HepG2 (cell line): Measurements from ENCODE around the gene MLST8. TPM values are rescaled to one million over a fixed set of nuclear protein-coding genes. Genes with fewer than 3 reads are reported as not detected.

Source experiments
- ATAC-seq: fragments of 200-7000 bp; cut with Tn5 transposase; 3 replicates; pipeline ENCODE4 v1.9.1; 2020; ENCODE audit warnings: mild to moderate bottlenecking, moderate library complexity
- BruUV-seq: library from RNA; stranded (reverse); fragments of 400-500 nt; replicated peaks from 2 replicates; lab custom pipeline; 2021; lab: Mats Ljungman, UMichigan
- CTCF ChIA-PET: fragments of 300-600 bp; formaldehyde crosslinking; extraction: SDS; loops from one replicate; lab custom pipeline; 2021; ENCODE audit warnings: low total read pairs, inconsistent platforms, low intra/inter-chr PET ratio; lab: Yijun Ruan, JAX
- POLR2A ChIA-PET: fragments of 350-600 bp; sonication (Branson Sonifier 250); formaldehyde crosslinking; loops from one replicate; lab custom pipeline; 2020; ENCODE audit warnings: antibody characterized with exemption, inconsistent platforms; lab: Yijun Ruan, JAX
- DNase-seq: peaks from one replicate; pipeline ENCODE4 v3.0.0-alpha.2; 2015; ENCODE audit warnings: low spot score
- FAIRE-seq: peaks from 3 replicates; lab custom pipeline; 2011; peaks lifted over from hg19 to GRCh38; lab: Jason Lieb, UNC
- H2AFZ ChIP-seq: one replicate; pipeline ENCODE4 v1.6.1; 2011; ENCODE audit warnings: low read length, inconsistent platforms
- H3K27ac ChIP-seq: fragments of 300-600 bp; 3 replicates; pipeline ENCODE4 v1.8.0; 2011; ENCODE audit warnings: mixed run types, mild to moderate bottlenecking, mixed read lengths, low read length, inconsistent platforms; ENCODE audit not compliant: insufficient read depth; ENCODE audit errors: extremely low read length
- H3K27me3 ChIP-seq, 2 experiments: fragments of 200-600 bp in 1 of 2; 2 replicates in 1 of 2; 3 replicates in 1 of 2; pipeline versions ENCODE4 v1.6.0 to v1.8.0; 2011; ENCODE audit warnings: low read length in 2 of 2, mild to moderate bottlenecking in 2 of 2, moderate library complexity in 2 of 2, inconsistent platforms in 1 of 2; ENCODE audit not compliant: insufficient read depth in 2 of 2, control insufficient read depth in 1 of 2
- H3K36me3 ChIP-seq, 2 experiments: fragments of 200-600 bp in 1 of 2; replicated peaks in 1 of 2; 2 replicates in 1 of 2; 3 replicates in 1 of 2; pipeline versions ENCODE4 v1.5.1 to v1.8.0; 2011; ENCODE audit warnings: low read length in 2 of 2, inconsistent platforms in 1 of 2; ENCODE audit not compliant: insufficient read depth in 2 of 2, control insufficient read depth in 1 of 2
- H3K4me1 ChIP-seq: 2 replicates; pipeline ENCODE4 v1.5.1; 2012; ENCODE audit warnings: low read length, inconsistent platforms; ENCODE audit not compliant: insufficient read depth
- H3K4me2 ChIP-seq: 2 replicates; pipeline ENCODE4 v1.6.0; 2011; ENCODE audit warnings: low read depth, low read length, inconsistent platforms
- H3K4me3 ChIP-seq, 3 experiments: fragments of 200-600 bp in 1 of 3; sonication (generic), shearing (Covaris generic) in 1 of 3; replicated peaks in 1 of 3; 2 replicates each; pipeline ENCODE4 v1.5.1; 2011 to 2016; ENCODE audit warnings: low read length in 3 of 3, inconsistent platforms in 2 of 3, low read depth in 2 of 3, mild to moderate bottlenecking in 2 of 3, control low read depth in 1 of 3, mixed read lengths in 1 of 3; ENCODE audit not compliant: insufficient read depth in 1 of 3
- H3K79me2 ChIP-seq: one replicate; pipeline ENCODE4 v1.6.1; 2011; ENCODE audit warnings: low read length, inconsistent platforms; ENCODE audit not compliant: insufficient read depth
- H3K9ac ChIP-seq: 2 replicates; pipeline ENCODE4 v1.6.0; 2011; ENCODE audit warnings: mild to moderate bottlenecking, low read depth, low read length, inconsistent platforms; ENCODE audit not compliant: insufficient read depth
- H3K9me3 ChIP-seq: 2 replicates; pipeline ENCODE4 v1.5.1; 2012; ENCODE audit warnings: mild to moderate bottlenecking, low read length
- H4K20me1 ChIP-seq: 2 replicates; pipeline ENCODE4 v1.6.0; 2011; ENCODE audit warnings: inconsistent platforms, mild to moderate bottlenecking, low read length, moderate library complexity; ENCODE audit not compliant: insufficient read depth
- LCORL ChIP-seq, 2 experiments: fragments of 450-650 bp in 1 of 2; sonication (generic) in 1 of 2; formaldehyde crosslinking in 1 of 2; IDR thresholded peaks; 2 replicates each; pipeline versions ENCODE4 v1.5.0 to v1.6.1; 2017 to 2020; ENCODE audit warnings: antibody characterized with exemption in 1 of 2, missing genetic modification reagents in 1 of 2
- PAF1 ChIP-seq: IDR thresholded peaks from 2 replicates; pipeline ENCODE4 v1.6.1; 2016; ENCODE audit warnings: missing genetic modification reagents, missing compliant biosample characterization
- PCBP1 ChIP-seq: fragments of 200-400 bp; formaldehyde crosslinking; IDR thresholded peaks from 2 replicates; pipeline ENCODE4 v1.6.1; 2017; ENCODE audit warnings: mild to moderate bottlenecking, low read depth, low read length, borderline replicate concordance
- SRSF1 ChIP-seq: fragments of 200-400 bp; formaldehyde crosslinking; optimal IDR thresholded peaks from 2 replicates; pipeline ENCODE3; 2017; ENCODE audit warnings: mild to moderate bottlenecking, low read depth, low read length, moderate library complexity
- TSC22D2 ChIP-seq: sonication (generic); formaldehyde crosslinking; IDR thresholded peaks from 2 replicates; pipeline ENCODE4 v1.5.1; 2020; ENCODE audit warnings: missing genetic modification reagents, mild to moderate bottlenecking, borderline replicate concordance
- ZNF12 ChIP-seq: sonication (generic); formaldehyde crosslinking; IDR thresholded peaks from 2 replicates; pipeline ENCODE4 v1.5.0; 2020; ENCODE audit warnings: missing genetic modification reagents
- ZNF558 ChIP-seq: sonication (generic); formaldehyde crosslinking; IDR thresholded peaks from 2 replicates; pipeline ENCODE4 v1.9.0; 2022; ENCODE audit warnings: mild to moderate bottlenecking, missing genetic modification reagents, borderline replicate concordance
- ZNF839 ChIP-seq: sonication (generic); formaldehyde crosslinking; IDR thresholded peaks from 2 replicates; pipeline ENCODE4 v1.4.0; 2020; ENCODE audit warnings: missing genetic modification reagents, mild to moderate bottlenecking, borderline replicate concordance
- ZNF850 ChIP-seq: sonication (generic); formaldehyde crosslinking; conservative IDR thresholded peaks from 2 replicates; pipeline ENCODE4 v1.9.0; 2021; ENCODE audit warnings: mild to moderate bottlenecking, missing genetic modification reagents
- WGBS: methylation state at CpG from one replicate; pipeline ENCODE4 v1.1.6; 2017; ENCODE audit warnings: low lambda C conversion rate; 5-methylcytosine and 5-hydroxymethylcytosine counted together
- in situ Hi-C: cut with HindIII; loops from 2 replicates; pipeline ENCODE4 v1.10.0; 2017; ENCODE audit warnings: low pct_unique_long_range_greater_than_20kb; ENCODE audit not compliant: extremely low pct_ligation_motif_present
- intact Hi-C: fragments of 100-400 bp; cut with micrococcal nuclease; formaldehyde crosslinking; loops from one replicate; pipeline ENCODE4 v1.10.0; 2022; ENCODE audit not compliant: unreplicated experiment
- polyA plus RNA-seq, 8 experiments: library from polyadenylated mRNA; depleted of rRNA in 3 of 8; stranded (reverse) in 7 of 8; unstranded in 1 of 8; fragments of >200 nt; fragmentation: Illumina TruSeq in 4 of 8; extraction: Trizol in 4 of 8; gene quantifications; 2 replicates each; pipeline versions ENCODE4 v1.2.1 to v1.2.3, GENCODE V29; 2011 to 2016; ENCODE audit warnings: low read depth in 4 of 8, missing spikeins in 1 of 8, mixed read lengths in 1 of 8; ENCODE audit not compliant: insufficient read depth in 1 of 8
- total RNA-seq, 5 experiments: library from RNA; depleted of rRNA; stranded (reverse); fragments of >200 nt; fragmentation: Illumina TruSeq; extraction: Trizol; gene quantifications; 2 replicates each; pipeline ENCODE4 v1.2.3, GENCODE V29; 2016; ENCODE audit warnings: low read depth in 1 of 5
- TF ChIP-seq, protein P1 (sequence below), 2 experiments: sonication (generic) in 1 of 2; formaldehyde crosslinking in 1 of 2; IDR thresholded peaks; 2 replicates each; pipeline versions ENCODE4 v1.6.1 to v1.9.0; 2014 to 2022; ENCODE audit warnings: antibody characterized with exemption in 1 of 2, borderline replicate concordance in 1 of 2, inconsistent platforms in 1 of 2, low read depth in 1 of 2, missing genetic modification reagents in 1 of 2

The MLST8 gene
- total and polyA plus RNA-seq, 2 of the 13 experiments (the other 11 are each of a cell fraction or from before 2014, with no cell fraction given) = 30.8 to 72.7 TPM

DNA sequence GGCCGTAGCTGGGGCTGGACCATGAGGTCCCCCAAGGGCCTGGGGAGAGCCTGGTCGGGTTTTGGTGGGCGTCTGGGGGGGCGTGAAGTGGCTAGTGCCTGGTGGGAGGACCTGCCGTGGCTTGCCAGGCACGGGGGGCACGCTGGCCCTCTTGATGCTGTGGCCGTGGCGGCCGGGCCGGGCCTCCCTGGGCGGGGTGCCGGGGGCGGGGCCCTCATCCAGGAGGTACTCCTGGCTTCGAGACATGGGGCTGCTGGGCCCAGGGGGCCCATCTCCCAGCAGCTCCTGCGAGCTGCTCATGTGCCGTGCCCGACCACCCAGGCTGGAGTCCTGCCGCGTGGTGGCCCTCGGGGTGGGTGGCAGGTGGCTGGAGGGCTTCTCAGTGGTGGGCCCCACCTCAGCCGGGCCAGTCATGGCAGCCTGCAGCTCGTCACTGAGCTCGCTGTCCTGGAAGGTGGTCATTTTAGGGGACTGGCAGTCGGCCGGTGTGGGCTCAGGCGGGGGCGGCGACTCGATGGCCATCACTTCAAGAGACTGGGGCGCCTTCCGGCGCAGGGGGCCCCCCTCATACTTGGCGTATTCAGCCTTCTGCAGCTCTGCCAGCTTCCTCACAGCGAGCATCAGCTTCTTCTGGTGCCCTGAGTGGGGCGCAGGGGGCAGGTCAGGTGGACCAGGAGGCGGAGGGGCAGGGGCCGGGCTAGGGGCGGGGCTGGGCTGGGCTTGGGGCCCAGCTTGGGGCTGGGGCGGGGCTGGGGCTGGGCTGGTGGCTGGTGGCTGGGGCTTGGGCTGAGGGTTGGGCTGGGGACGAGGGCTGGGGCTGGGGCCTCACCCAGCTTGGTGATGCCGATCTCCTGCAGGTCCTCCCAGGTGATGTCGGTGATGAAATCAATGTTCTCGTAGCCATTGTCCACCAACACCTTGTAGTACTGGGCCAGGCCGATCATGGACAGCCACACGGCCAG is 24.0 kb upstream of the MLST8 start:
- Histone ChIP-seq H3K4me2 (no peak overlapping the region), H3K9ac (no peak overlapping the region), H4K20me1 (no peaks in the 10 kb centered on the region), H3K79me2 (no peaks in the 10 kb centered on the region), H3K27ac (no peak overlapping the region), H3K4me3 (no peak overlapping the region), H3K27me3 (no peaks in the 10 kb centered on the region), H3K4me1 (peaks cover 17% of the 10 kb centered on the region), H3K36me3 (peaks cover 2 to 3% of the 10 kb centered on the region in 2 experiments; a peak in 1 of 5 replicates), H3K9me3 (no peaks in the 10 kb centered on the region), H2AFZ (no peak overlapping the region)
- TF ChIP-seq ZNF850 (no peak), PCBP1 (0 out of 2 replicates have a peak, but pooled peaks have one; percentile 44), PAF1 (CRISPR knock-in tag) (no peak), SRSF1 (no peak), LCORL (IDR thresholded peaks at IDR 0.05) (no peak), LCORL (CRISPR knock-in tag; IDR thresholded peaks at IDR 0.05) (0 out of 2 replicates have a peak, but pooled peaks have one; percentile 28), TSC22D2 (CRISPR knock-in tag) (no peak)
- no TSS peak for BruUV-seq
- peak; percentile 40 for ATAC-seq
- ChIA-PET POLR2A (interaction anchor here (0.6 to 3.5 kb wide), 6 partner anchors 20 to 35 kb away, joined by 3 to 31 read pairs (median 4); partner anchors contain the start of gene TRAF7), CTCF (no interaction called here)
- in situ Hi-C loops = no loop called here
- intact Hi-C loops = no loop called here
- 85% methylated on average over 9 of the region's 46 CpGs for WGBS
- FAIRE-seq = no peak
- no peak for DNase-seq

DNA sequence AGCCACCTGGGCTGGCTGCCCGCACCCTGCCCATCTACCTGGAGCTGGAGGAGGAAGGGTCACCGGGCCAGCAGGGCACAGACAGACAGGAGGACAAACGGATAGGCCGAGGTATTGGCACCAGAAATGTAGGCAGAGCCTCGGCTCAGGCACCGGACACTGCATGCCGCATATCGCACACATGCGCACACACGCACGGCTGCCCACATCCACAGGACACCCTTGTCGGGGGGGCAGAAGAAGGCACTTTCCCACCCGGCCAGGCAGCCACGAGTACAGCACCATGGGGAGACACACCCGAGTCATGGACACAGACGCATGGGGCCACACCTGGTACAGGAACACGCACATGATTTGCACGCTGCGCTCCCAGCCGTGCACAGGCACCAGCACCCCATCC is 23.3 kb upstream of the MLST8 start:
- peaks cover 17% of the 10 kb centered on the region for H3K4me1 ChIP-seq
- FAIRE-seq (no peak), ATAC-seq (no peak), DNase-seq (no peak)
- no peaks in the 10 kb centered on the region for H3K79me2 ChIP-seq
- H2AFZ ChIP-seq = no peak overlapping the region
- in situ Hi-C loops (no loop called here), intact Hi-C loops (no loop called here)
- no peak overlapping the region for H3K9ac ChIP-seq
- POLR2A ChIA-PET = interaction anchor here (1.1 to 3.5 kb wide), 6 partner anchors 12 to 31 kb away, joined by 3 to 31 read pairs (median 4); partner anchors contain the start of gene TRAF7
- 93% methylated on average over 7 of the region's 20 CpGs for WGBS
- H3K4me3 ChIP-seq = no peak overlapping the region
- no TSS peak for BruUV-seq
- no peaks in the 10 kb centered on the region for H3K36me3 ChIP-seq
- CTCF ChIA-PET = no interaction called here
- no peaks in the 10 kb centered on the region for H4K20me1 ChIP-seq
- no peak overlapping the region for H3K4me2 ChIP-seq
- H3K27ac ChIP-seq = no peak overlapping the region
- H3K27me3 ChIP-seq = no peaks in the 10 kb centered on the region
- H3K9me3 ChIP-seq = no peaks in the 10 kb centered on the region
- TF ChIP-seq ZNF558 (CRISPR knock-in tag) (no peak), ZNF12 (CRISPR knock-in tag) (no peak), ZNF839 (CRISPR knock-in tag) (no peak)
- TF ChIP-seq, protein P1, sequence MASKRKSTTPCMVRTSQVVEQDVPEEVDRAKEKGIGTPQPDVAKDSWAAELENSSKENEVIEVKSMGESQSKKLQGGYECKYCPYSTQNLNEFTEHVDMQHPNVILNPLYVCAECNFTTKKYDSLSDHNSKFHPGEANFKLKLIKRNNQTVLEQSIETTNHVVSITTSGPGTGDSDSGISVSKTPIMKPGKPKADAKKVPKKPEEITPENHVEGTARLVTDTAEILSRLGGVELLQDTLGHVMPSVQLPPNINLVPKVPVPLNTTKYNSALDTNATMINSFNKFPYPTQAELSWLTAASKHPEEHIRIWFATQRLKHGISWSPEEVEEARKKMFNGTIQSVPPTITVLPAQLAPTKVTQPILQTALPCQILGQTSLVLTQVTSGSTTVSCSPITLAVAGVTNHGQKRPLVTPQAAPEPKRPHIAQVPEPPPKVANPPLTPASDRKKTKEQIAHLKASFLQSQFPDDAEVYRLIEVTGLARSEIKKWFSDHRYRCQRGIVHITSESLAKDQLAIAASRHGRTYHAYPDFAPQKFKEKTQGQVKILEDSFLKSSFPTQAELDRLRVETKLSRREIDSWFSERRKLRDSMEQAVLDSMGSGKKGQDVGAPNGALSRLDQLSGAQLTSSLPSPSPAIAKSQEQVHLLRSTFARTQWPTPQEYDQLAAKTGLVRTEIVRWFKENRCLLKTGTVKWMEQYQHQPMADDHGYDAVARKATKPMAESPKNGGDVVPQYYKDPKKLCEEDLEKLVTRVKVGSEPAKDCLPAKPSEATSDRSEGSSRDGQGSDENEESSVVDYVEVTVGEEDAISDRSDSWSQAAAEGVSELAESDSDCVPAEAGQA (IDR thresholded peaks at IDR 0.05; ENCODE audit: low read depth) = no peak
- TF ChIP-seq, protein P1 (CRISPR knock-in tag; IDR thresholded peaks at IDR 0.05; ENCODE audit: borderline replicate concordance) = no peak
